Stimulated activated CD8-positive, alpha-beta memory T cell treated with anti-CD3 and anti-CD28 coated beads, Interleukin-7, amount 100 ng/mL, for 1 hour (primary cell): Measurements from ENCODE around the gene LMTK2.
"Not testable (repeated sequence)": the region's sequence is repeated elsewhere in the genome, so short reads cannot be mapped to it uniquely, and the experiment has no call there.

Experiments used
- DNase-seq, 2 donors: peaks; one replicate each; pipeline ENCODE4 v3.0.0-alpha.2; 2020; ENCODE audit warnings: low read depth in 2 of 2

The LMTK2 gene

GRCh38 chr7:98217623-98218582 is 111.2 kb downstream of the LMTK2 start:
- no peak for DNase-seq

DNA sequence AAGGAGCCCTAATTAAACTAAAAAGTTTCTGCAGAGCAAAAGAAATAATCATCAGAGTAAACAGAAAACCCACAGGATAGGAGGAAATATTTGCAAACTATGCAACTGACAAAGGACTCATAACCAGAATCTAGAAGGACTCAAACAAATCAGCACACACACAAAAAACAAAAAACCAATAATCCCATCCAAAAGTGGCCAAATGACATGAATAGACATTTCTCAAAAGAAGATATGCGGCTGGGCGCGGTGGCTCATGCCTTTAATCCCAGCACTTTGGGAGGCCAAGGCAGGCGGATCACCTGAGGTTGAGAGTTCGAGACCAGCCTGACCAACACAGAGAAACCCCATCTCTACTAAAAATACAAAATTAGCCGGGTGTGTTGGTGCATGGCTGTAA is 112.7 kb downstream of the LMTK2 start:
- DNase-seq = not testable (repeated sequence)

DNA sequence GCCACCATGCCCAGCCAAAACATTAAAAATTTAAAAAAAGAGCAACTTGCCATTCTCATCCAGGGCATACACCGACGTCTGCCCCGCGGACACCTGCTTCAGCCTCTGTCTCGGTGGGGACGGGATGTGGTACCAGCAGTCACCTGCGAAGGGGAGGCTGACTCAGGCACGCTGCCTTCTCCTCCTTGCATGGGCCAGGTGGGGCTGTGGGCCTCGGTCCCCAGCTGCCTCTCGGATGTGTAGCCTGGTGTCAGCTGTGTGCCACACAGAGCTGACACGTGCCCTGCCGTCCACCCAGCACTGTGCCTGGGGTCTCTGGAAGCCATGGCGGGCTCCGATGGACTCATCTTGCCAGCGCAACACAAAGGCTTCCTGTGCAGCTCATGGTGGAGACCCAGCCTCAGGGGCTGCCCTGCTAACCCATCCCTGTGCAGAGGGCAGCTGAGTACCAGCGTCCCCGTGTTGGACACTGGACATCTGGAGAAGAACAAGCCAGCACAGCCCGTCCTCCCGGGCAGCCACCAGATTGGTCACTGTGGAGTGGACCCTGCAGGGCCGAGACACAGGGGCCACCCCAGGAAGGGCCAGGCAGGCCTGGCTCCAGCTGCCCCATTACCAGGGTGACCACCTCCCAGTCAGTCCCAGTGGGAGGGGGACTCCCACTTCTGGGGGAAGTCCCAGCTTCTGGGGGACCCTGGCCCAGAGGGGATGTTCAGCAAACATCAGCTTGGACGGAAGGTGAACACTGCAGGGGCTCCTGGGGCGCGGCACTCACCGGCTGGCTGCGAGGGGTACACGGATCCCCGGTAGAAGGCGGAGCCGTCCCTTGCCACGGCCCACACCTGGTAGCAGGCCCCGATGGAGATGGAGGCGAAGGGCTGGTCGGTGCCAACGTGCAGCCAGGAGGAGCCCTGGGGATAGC is 115.2 kb downstream of the LMTK2 start:
- no peak for DNase-seq

- DNase-seq = no peak
These were observed 116.0 kb downstream of the LMTK2 start for GRCh38 chr7:98222533-98223195.

GRCh38 chr7:98223351-98223897 is 116.8 kb downstream of the LMTK2 start:
- DNase-seq = no peak

- DNase-seq = no peak
These were observed 117.4 kb downstream of the LMTK2 start for GRCh38 chr7:98223898-98224700.

DNA sequence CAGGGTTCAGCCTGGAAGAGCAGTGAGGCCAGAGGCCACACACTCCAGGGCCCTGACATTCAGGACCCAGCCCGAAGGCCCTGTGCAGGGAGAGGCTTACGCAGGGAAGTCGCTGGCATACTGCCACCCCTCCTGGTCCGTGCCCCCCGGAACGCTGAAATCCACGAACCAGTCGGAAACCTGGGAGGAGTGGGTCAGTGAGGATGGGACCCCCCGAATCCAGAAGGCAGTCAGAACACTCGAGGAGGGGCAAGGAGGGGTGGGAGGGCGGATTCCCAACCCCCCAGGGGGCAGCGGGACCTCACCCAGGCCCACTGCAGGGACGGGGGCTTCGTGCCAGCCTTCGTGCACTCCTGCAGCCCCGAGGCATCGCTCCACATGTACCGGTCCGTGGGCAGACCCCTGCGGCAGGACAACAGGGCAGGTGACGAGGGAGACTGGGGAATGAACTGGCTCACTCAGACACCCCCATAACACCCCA is 118.1 kb downstream of the LMTK2 start:
- DNase-seq = no peak

DNA sequence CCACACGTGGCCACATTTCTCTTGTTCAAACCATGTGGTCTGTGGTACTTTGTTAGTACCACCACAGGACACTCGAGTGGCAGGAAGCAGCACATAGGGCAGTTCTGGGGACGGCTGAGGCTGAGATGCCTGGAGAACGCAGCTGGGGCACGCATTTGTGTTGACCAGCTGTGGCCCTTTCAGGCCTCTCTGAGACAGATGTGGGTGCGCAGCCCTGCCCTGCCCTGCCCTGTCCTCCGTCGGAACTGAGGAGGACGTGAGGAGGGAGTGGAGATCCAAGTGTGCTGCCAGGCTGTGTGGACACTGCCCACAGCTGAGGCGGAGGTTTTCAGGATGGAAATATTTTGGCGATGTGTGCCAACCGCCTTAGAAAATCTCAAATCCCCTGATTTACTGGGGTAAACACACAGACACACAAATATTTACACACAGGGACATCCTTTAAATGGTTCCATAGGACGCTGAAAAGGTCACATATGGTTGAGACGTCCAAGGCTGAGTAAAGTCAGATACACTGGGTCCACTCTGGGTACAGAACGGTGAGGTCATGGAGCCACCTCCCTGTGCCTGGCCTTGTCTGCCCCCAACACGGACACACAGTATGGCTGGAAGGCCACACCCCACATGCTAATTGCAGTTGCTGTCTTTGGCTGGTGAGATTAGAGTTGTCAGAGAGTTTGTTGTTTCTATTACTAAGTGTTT is 119.4 kb downstream of the LMTK2 start:
- no peak for DNase-seq

DNA sequence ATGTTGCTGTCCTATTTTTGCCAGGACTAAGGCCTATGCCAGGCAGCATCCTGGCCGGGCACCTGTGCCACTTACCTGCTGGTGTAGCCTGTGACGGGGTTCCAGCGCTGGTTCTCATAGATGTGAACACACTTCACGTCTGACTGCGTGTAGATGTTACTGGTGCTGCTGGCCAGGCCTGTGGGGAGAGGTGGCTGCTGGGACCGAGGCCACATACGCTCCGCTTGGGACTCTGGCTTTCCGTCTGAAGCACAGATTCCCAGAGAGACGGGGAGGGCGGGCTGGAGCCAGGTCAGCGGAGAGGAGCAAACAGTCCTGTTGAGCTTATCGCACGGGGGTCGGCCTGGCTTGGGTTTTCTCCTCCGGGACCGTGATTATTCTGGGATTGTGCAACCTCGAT is 121.3 kb downstream of the LMTK2 start:
- DNase-seq = no peak

DNA sequence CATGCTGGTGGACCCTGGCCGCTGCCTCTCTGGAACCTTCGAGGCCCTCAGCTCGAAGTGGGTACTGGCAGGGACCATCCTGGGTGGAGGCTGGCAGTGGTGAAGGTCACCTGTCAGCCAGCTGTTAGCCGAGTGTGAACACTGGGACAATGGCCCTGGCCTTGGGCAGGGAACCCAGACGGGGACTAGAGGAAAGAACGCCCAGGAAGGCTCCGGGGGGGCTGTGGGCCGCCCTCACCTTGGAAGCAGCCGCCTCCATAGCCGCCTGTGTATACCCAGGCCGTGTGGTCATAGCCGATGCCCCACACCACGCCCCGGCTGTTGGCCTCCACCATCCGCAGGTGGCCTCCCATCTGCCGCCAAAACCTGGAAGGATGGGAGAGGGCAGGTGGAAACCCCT is 122.1 kb downstream of the LMTK2 start:
- no peak for DNase-seq

GRCh38 chr7:98229441-98229840 is 122.8 kb downstream of the LMTK2 start:
- no peak for DNase-seq

- no peak for DNase-seq
These were observed 123.5 kb downstream of the LMTK2 start for GRCh38 chr7:98229991-98230745.

DNA sequence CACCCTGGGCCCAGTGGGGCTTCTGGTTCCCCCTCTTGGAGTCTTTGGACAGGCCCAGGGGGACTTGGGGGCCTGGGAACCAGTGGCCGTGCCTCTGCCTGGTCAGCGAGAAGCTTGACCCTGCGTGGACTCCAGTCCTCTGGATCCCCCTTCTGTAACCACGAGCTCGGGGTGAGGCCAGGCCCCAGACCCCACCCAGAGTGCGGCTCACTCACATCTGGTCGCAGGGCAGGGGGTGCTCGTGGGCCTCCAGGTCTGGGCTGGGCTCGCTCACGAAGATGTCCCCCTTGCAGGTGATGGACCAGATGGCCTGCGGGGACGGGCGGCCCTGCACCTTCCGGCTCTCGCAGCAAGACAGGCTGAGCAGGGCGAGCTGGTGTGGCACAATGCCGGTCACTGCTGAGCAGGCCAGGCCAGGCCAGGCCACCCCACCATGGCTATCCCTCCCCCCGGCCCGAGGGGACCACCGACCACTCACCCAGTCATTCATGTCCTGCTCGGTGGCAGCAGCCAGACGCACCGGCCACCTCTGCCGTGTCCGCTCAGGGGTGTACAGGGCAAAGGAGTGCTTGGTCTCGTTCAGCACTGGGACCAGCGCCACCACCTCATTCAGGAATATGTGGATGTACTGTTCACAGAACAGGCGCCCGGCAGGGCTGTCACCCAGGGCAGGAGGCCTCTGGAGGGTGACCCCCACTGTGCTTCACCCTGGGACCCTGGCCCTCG is 124.2 kb downstream of the LMTK2 start:
- no peak for DNase-seq

- no peak for DNase-seq
These were observed 125.0 kb downstream of the LMTK2 start for GRCh38 chr7:98231493-98232262.

DNA sequence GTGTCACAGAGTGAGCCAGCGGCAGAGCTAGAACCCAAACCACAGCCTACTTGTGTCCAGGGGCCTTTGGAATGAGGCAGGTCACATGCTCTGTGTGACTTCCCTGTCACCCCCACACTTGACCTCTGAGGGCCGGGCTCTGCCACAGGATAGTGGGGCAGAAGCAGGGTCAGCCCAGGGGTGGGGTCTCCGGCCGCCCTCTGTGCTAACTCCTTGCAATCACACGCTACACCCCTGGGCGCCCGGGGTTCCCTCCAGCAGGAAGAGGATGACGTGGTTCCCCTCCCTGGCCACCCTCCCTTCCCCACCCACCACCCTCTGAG is 125.6 kb downstream of the LMTK2 start:
- no peak for DNase-seq

GRCh38 chr7:98232799-98233198 is 126.1 kb downstream of the LMTK2 start:
- DNase-seq = no peak

GRCh38 chr7:98233219-98234070 is 126.8 kb downstream of the LMTK2 start:
- DNase-seq = no peak
